Epithelial cell of proximal tubule (primary cell): ENCODE measurements around the gene HTR3C. TPM values are rescaled to one million over a fixed set of nuclear protein-coding genes. Genes with fewer than 3 reads are reported as not detected.
"Not testable (repeated sequence)": the region's sequence is repeated elsewhere in the genome, so short reads cannot be mapped to it uniquely, and the experiment has no call there.

Experiments used
- DNase-seq: peaks from one replicate; pipeline ENCODE4 v3.0.0-alpha.2; 2011; ENCODE audit warnings: low read depth
- H3K4me3 ChIP-seq: 2 replicates; pipeline ENCODE4 v1.5.1; 2011; ENCODE audit warnings: low read depth, mild to moderate bottlenecking, low read length
- total RNA-seq: library from RNA; depleted of rRNA; stranded (reverse); fragments of >200 nt; gene quantifications from 2 replicates; pipeline ENCODE4 v1.2.3, GENCODE V29; 2015
- TF ChIP-seq, protein P1 (sequence below): conservative IDR thresholded peaks from 2 replicates; pipeline ENCODE4 v1.5.1; 2012; ENCODE audit warnings: low read depth, mild to moderate bottlenecking, low read length

The HTR3C gene, protein sequence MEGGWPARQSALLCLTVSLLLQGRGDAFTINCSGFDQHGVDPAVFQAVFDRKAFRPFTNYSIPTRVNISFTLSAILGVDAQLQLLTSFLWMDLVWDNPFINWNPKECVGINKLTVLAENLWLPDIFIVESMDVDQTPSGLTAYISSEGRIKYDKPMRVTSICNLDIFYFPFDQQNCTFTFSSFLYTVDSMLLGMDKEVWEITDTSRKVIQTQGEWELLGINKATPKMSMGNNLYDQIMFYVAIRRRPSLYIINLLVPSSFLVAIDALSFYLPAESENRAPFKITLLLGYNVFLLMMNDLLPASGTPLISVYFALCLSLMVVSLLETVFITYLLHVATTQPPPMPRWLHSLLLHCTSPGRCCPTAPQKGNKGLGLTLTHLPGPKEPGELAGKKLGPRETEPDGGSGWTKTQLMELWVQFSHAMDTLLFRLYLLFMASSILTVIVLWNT
- not detected in 2 replicates for total RNA-seq

DNA sequence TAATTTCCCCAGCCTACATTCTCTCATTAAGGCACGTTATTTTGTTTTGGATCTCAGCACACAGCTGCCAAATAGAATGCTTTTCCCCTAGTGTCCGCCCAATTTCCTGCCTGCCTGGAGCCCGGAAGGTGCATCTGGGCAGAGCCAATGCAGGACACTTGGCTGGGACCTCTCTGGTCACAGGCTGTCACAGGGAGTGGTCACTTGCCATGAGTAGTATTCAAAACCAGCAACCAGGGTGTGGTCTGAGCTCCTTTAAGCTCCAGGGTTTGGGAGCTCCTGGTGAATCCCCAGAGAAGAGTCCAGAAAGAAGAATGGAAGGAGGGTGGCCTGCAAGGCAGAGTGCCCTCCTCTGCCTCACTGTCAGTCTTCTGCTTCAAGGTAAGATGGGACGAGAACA, at the start of gene HTR3C:
Gene HTR3C, plus strand, starts transcription at position 281 of the 400 bp plus-strand sequence. Its CDS starts 34 bp downstream, at position 315.
- no peak for DNase-seq
- TF ChIP-seq, protein P1, sequence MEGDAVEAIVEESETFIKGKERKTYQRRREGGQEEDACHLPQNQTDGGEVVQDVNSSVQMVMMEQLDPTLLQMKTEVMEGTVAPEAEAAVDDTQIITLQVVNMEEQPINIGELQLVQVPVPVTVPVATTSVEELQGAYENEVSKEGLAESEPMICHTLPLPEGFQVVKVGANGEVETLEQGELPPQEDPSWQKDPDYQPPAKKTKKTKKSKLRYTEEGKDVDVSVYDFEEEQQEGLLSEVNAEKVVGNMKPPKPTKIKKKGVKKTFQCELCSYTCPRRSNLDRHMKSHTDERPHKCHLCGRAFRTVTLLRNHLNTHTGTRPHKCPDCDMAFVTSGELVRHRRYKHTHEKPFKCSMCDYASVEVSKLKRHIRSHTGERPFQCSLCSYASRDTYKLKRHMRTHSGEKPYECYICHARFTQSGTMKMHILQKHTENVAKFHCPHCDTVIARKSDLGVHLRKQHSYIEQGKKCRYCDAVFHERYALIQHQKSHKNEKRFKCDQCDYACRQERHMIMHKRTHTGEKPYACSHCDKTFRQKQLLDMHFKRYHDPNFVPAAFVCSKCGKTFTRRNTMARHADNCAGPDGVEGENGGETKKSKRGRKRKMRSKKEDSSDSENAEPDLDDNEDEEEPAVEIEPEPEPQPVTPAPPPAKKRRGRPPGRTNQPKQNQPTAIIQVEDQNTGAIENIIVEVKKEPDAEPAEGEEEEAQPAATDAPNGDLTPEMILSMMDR: no peak
- H3K4me3 ChIP-seq: no peak within 1 kb of the TSS

DNA sequence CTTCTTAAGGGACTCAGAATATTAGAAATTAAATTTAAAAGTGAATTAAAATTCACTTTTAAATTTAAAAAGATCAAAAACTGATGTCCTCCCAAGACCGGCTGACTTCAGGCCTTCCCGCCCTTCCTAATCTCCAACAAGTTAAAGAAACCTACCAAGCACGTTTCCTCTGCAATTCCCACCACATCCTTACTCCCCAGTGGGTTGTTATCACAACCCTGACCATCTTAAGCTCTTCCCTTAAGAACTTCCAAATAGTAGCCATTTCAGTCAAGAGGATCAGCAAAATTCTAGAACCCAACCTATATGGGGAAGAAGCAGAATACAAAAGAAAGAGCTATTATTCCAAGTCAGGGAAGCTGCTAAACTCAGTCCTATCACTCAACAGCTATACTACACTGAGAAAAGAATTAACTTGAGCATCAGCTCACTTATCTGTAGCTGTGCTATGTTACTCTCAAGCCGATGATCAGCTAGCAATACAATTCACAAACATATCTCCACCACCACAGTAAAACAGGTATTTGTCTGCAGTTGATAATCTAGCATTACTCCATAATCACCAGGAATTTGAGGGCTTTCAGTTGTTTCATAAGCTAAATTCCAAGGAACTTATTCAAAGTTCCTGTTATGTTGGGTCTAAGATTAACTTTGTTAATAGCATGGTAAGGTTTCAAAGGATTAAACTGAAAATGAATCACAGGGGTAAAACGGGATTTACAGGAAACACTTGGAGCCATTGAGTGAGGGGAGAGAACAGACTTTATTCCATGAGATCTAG, 49.5 kb upstream of the HTR3C start:
- no peak overlapping the region for H3K4me3 ChIP-seq
- TF ChIP-seq, protein P1: no peak
- DNase-seq: peak; percentile 86

DNA sequence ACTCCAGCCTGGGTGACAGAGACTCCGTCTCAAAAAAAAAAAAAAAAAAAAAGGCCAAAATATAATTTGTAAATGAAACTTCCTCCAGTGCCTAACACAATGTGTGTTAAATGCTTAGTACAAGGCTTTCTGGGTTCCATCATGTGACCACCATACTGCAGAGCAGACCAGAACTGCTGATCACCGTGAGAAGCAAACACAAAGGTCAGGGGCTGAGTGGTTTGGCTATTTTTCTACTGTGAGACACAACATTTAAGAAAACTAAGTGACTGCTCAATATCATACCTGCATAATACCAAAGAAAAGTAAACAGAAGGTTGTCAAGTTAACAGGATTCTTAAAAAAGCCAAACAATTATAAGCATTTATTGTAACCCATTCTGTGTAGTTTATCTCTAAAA, 48.4 kb upstream of the HTR3C start:
- H3K4me3 ChIP-seq: no peak overlapping the region
- no peak for DNase-seq
- TF ChIP-seq, protein P1: no peak

GRCh38 chr3:184005941-184006507, 46.8 kb upstream of the HTR3C start:
- DNase-seq: peak; percentile 36
- TF ChIP-seq, protein P1: no peak
- peak overlapping the region; percentile 12 for H3K4me3 ChIP-seq

DNA sequence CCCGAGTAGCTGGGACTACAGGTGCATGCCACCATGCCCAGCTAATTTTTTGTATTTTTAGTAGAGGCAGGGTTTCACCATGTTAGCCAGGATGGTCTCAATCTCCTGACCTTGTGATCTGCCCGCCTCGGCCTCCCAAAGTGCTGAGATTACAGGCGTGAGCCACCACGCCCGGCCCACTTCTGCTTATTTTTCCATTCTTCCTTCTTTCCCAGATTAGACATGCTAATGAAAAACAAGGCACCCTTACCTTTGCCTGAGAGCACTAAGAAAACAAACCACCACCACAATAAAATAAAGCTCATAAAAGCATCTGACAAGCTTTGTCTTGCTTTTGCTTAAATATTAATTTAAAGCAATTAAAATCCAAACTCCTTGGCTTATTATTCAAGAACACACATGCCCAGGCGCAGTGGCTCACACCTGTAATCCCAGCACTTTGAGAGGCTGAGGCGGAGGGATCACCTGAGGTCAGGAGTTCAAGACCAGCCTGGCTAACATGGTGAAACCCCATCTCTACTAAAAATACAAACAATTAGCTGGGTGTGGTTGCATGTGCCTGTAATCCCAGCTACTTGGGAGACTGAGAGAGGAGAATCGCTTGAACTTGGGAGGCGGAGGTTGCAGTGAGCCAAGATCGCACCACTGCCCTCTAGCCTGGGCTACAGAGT, 45.6 kb upstream of the HTR3C start:
- DNase-seq: not testable (repeated sequence)

GRCh38 chr3:184008161-184008560, 44.7 kb upstream of the HTR3C start:
- no peak overlapping the region for H3K4me3 ChIP-seq
- TF ChIP-seq, protein P1: no peak
- DNase-seq: no peak

More for the DNA sequence above, 45.6 kb upstream of the HTR3C start:
- not testable (repeated sequence) for H3K4me3 ChIP-seq
